Erythroblast (primary cell): ENCODE measurements around the gene PIGN.

Experiments
- GATA1 ChIP-seq: IDR thresholded peaks from 2 replicates; pipeline ENCODE4 v1.6.1; 2011; ENCODE audit warnings: low read depth, mild to moderate bottlenecking, control low read depth, low read length, moderate library complexity
- POLR2A ChIP-seq: IDR thresholded peaks from 2 replicates; pipeline ENCODE4 v1.6.1; 2011; ENCODE audit warnings: mild to moderate bottlenecking, low read length

DNA sequence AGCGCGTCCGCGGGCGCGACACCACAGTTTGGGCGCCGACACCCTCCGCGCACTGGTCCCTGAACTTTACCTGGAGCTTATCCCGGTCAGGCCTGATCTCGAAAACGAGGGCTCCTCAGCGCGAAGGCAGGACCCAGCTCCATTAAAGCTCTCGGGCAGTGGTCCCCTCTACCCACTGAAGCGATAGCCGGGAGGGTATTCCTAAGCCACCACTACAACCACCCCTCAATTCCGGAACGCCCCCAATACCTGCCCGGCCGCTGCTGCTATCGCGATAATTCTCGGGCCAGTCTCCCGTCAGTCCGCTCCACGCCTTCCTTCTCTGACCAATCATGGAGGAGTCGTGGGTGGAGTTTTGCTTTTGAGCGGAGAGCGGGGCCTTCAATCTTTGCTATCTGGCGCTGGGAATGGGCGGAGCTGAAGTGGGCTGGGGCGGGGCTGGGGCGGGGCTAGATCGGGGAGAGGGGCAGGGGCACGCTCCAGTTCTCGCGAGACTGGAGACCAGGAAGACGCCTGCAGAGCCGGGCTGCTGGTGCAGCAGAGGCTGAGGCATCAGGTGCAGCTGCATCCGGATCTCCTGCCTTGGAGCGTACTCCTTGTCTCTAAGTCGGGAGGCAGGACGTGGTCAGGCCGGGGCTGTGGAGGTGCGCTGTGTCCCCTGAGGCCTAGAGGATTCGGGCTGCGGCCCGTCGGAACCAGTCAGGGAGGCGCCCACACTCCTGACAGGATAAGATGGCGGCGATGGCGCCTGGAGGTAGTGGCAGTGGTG lies at the start of gene PIGN, which contains the start of gene RELCH:
- TF ChIP-seq POLR2A (peak; percentile 82), GATA1 (no peak)
